MM.1S (cell line): ENCODE results near the gene RELA.

Experiments used
- CTCF ChIP-seq: fragments of 300-600 bp; sonication (generic); IDR thresholded peaks from 2 replicates; pipeline ENCODE4 v1.5.1; 2016; ENCODE audit warnings: antibody characterized with exemption, low read length, mixed read lengths
- EZH2 ChIP-seq: fragments of 300-600 bp; sonication (generic); optimal IDR thresholded peaks from 2 replicates; pipeline ENCODE3; 2017; ENCODE audit warnings: low read depth, mild to moderate bottlenecking, antibody characterized with exemption, low read length, mixed read lengths
- EZH2phosphoT487 ChIP-seq: fragments of 300-600 bp; sonication (generic); IDR thresholded peaks from 2 replicates; pipeline ENCODE4 v1.6.1; 2018; ENCODE audit warnings: antibody characterized with exemption, low read length

GRCh38 chr11:65640483-65641296 lies 22.0 kb downstream of the RELA start:
- no peak for TF ChIP-seq CTCF
- TF ChIP-seq EZH2, result no peak
- TF ChIP-seq EZH2phosphoT487, result no peak
